H1 (cell line): ENCODE results near the gene GNAO1. TPM values are rescaled to one million over a fixed set of nuclear protein-coding genes. Genes with fewer than 3 reads are reported as not detected.

Experiments
- CTCF ChIA-PET: fragments of 300-600 bp; sonication (Branson Sonifier 250); formaldehyde crosslinking; loops from one replicate; lab custom pipeline; 2021; ENCODE audit not compliant: partially characterized antibody; lab: Charles Lee
- POLR2A ChIA-PET: fragments of 300-600 bp; sonication (Branson Sonifier 250); formaldehyde crosslinking; loops from one replicate; lab custom pipeline; 2021; ENCODE audit warnings: inconsistent platforms; ENCODE audit not compliant: partially characterized antibody; lab: Charles Lee
- DNase-seq, 2 experiments: peaks; one replicate each; pipeline versions ENCODE4 v3.0.0 to v3.0.0-alpha.2; 2010 to 2022; ENCODE audit warnings: low spot score in 2 of 2, low read depth in 1 of 2, mixed read lengths in 1 of 2
- FAIRE-seq: peaks from 2 replicates; lab custom pipeline; 2011; peaks lifted over from hg19 to GRCh38; lab: Jason Lieb, UNC
- H2AFZ ChIP-seq: 2 replicates; pipeline ENCODE4 v1.8.1; 2012; ENCODE audit warnings: low read length, inconsistent platforms
- H2AK5ac ChIP-seq: 2 replicates; pipeline ENCODE4 v1.6.1; 2013; ENCODE audit warnings: low read depth, low read length
- H2BK120ac ChIP-seq: replicated peaks from 2 replicates; pipeline ENCODE3; 2013; ENCODE audit warnings: low read depth, low read length, inconsistent platforms
- H2BK12ac ChIP-seq: 2 replicates; pipeline ENCODE4 v1.6.1; 2013; ENCODE audit warnings: low read depth, low read length
- H2BK15ac ChIP-seq: 2 replicates; pipeline ENCODE4 v1.6.1; 2013; ENCODE audit warnings: low read length
- H2BK20ac ChIP-seq: 2 replicates; pipeline ENCODE4 v1.6.1; 2013; ENCODE audit warnings: low read length
- H2BK5ac ChIP-seq: 2 replicates; pipeline ENCODE4 v1.6.1; 2013; ENCODE audit warnings: low read depth, low read length
- H3K14ac ChIP-seq: 2 replicates; pipeline ENCODE4 v1.6.1; 2013; ENCODE audit warnings: inconsistent platforms; ENCODE audit not compliant: insufficient read length
- H3K18ac ChIP-seq: 2 replicates; pipeline ENCODE4 v1.6.1; 2013; ENCODE audit warnings: low read length; ENCODE audit errors: extremely low read depth
- H3K23ac ChIP-seq: 2 replicates; pipeline ENCODE4 v1.6.1; 2013; ENCODE audit warnings: inconsistent platforms; ENCODE audit not compliant: insufficient read length
- H3K23me2 ChIP-seq: 2 replicates; pipeline ENCODE4 v1.6.1; 2013; ENCODE audit warnings: low read depth, low read length
- H3K27ac ChIP-seq: 2 replicates; pipeline ENCODE4 v1.6.1; 2011; ENCODE audit warnings: low read depth, low read length, inconsistent platforms
- H3K27me3 ChIP-seq, 4 experiments: replicated peaks in 1 of 4; 1 replicate in 1 of 4; 2 replicates in 3 of 4; pipeline versions ENCODE4 v1.6.1 to v1.8.1; 2011 to 2013; ENCODE audit warnings: low read length in 3 of 4, mild to moderate bottlenecking in 3 of 4, inconsistent platforms in 2 of 4, mixed read lengths in 2 of 4, moderate library complexity in 1 of 4; ENCODE audit not compliant: control insufficient read depth in 3 of 4, insufficient read depth in 3 of 4; ENCODE audit errors: extremely low read depth in 1 of 4
- H3K36me3 ChIP-seq, 4 experiments: 2 replicates each; pipeline versions ENCODE4 v1.6.1 to v1.8.1; 2011 to 2013; ENCODE audit warnings: mild to moderate bottlenecking in 4 of 4, low read length in 3 of 4, moderate library complexity in 2 of 4, control low read depth in 1 of 4, inconsistent platforms in 1 of 4; ENCODE audit not compliant: insufficient read depth in 4 of 4, control insufficient read depth in 2 of 4
- H3K4ac ChIP-seq: replicated peaks from 2 replicates; pipeline ENCODE3; 2013; ENCODE audit warnings: low read length, low read depth, mixed read lengths, inconsistent platforms; ENCODE audit not compliant: insufficient read length
- H3K4me1 ChIP-seq, 4 experiments: replicated peaks in 1 of 4; 1 replicate in 1 of 4; 2 replicates in 3 of 4; pipeline versions ENCODE4 v1.6.1 to v1.8.1; 2011 to 2013; ENCODE audit warnings: low read length in 3 of 4, inconsistent platforms in 2 of 4, mixed read lengths in 1 of 4; ENCODE audit not compliant: insufficient read depth in 4 of 4, control insufficient read depth in 3 of 4
- H3K4me2 ChIP-seq, 2 experiments: 2 replicates each; pipeline versions ENCODE4 v1.6.1 to v1.8.1; 2011 to 2013; ENCODE audit warnings: low read depth in 2 of 2, low read length in 2 of 2, control low read depth in 1 of 2, inconsistent platforms in 1 of 2, mild to moderate bottlenecking in 1 of 2; ENCODE audit not compliant: insufficient read depth in 1 of 2
- H3K4me3 ChIP-seq, 4 experiments: fragments of 200-600, 300-600 bp in 1 of 4; sonication (generic), shearing (Covaris generic), sonication (Bioruptor Twin) in 1 of 4; 2 replicates each; pipeline versions ENCODE4 v1.5.1 to v1.8.1; 2011 to 2016; ENCODE audit warnings: low read length in 4 of 4, low read depth in 3 of 4, control low read depth in 2 of 4, inconsistent platforms in 2 of 4, mild to moderate bottlenecking in 2 of 4, mixed read lengths in 1 of 4, moderate library complexity in 1 of 4; ENCODE audit not compliant: insufficient read depth in 2 of 4; ENCODE audit errors: extremely low read depth in 1 of 4
- H3K56ac ChIP-seq: replicated peaks from 2 replicates; pipeline ENCODE3; 2013; ENCODE audit warnings: low read depth, mild to moderate bottlenecking, mixed read lengths, low read length, inconsistent platforms; ENCODE audit not compliant: insufficient read length
- H3K79me1 ChIP-seq: 2 replicates; pipeline ENCODE4 v1.6.1; 2013; ENCODE audit warnings: low read depth, low read length, control low read depth
- H3K79me2 ChIP-seq, 2 experiments: 2 replicates each; pipeline versions ENCODE4 v1.6.1 to v1.8.1; 2012 to 2013; ENCODE audit warnings: low read length in 2 of 2, mild to moderate bottlenecking in 2 of 2, inconsistent platforms in 1 of 2; ENCODE audit not compliant: insufficient read depth in 2 of 2, control insufficient read depth in 1 of 2
- H3K9ac ChIP-seq, 4 experiments: replicated peaks in 1 of 4; 1 replicate in 1 of 4; 2 replicates in 3 of 4; pipeline versions ENCODE4 v1.6.1 to v1.8.1; 2011 to 2013; ENCODE audit warnings: low read depth in 3 of 4, low read length in 3 of 4, control low read depth in 2 of 4, mild to moderate bottlenecking in 2 of 4, moderate library complexity in 2 of 4, inconsistent platforms in 1 of 4; ENCODE audit errors: extremely low read depth in 1 of 4
- H3K9me3 ChIP-seq, 2 experiments: 2 replicates each; pipeline versions ENCODE4 v1.6.1 to v1.8.1; 2012 to 2013; ENCODE audit warnings: mild to moderate bottlenecking in 2 of 2, moderate library complexity in 2 of 2, control low read depth in 1 of 2, inconsistent platforms in 1 of 2, low read depth in 1 of 2, low read length in 1 of 2, mixed read lengths in 1 of 2; ENCODE audit not compliant: insufficient read depth in 2 of 2
- H4K20me1 ChIP-seq, 2 experiments: replicated peaks in 1 of 2; 2 replicates each; pipeline versions ENCODE3 to v1.8.1; 2011 to 2013; ENCODE audit warnings: inconsistent platforms in 2 of 2, low read length in 2 of 2, mild to moderate bottlenecking in 1 of 2; ENCODE audit not compliant: insufficient read depth in 2 of 2, control insufficient read depth in 1 of 2
- H4K5ac ChIP-seq: 2 replicates; pipeline ENCODE4 v1.6.1; 2013; ENCODE audit warnings: low read length, low read depth, mixed read lengths, inconsistent platforms; ENCODE audit not compliant: insufficient read length
- H4K8ac ChIP-seq: 2 replicates; pipeline ENCODE4 v1.8.0; 2013; ENCODE audit warnings: mild to moderate bottlenecking, moderate library complexity, low read length, inconsistent platforms; ENCODE audit not compliant: insufficient read depth; ENCODE audit errors: extremely low read depth
- H4K91ac ChIP-seq: replicated peaks from 2 replicates; pipeline ENCODE3; 2013; ENCODE audit warnings: low read length, mixed read lengths, inconsistent platforms; ENCODE audit not compliant: insufficient read length
- ASH2L ChIP-seq: fragments of 200-600, 300-600 bp; sonication (generic); IDR thresholded peaks from one replicate; pipeline ENCODE4 v1.7.1; 2017; ENCODE audit warnings: low read length
- CBX8 ChIP-seq: fragments of 300-800, 300-1000 bp; sonication (generic); IDR thresholded peaks from 2 replicates; pipeline ENCODE4 v1.7.1; 2016; ENCODE audit warnings: low read depth, low read length, borderline replicate concordance
- EGR1 ChIP-seq: IDR thresholded peaks from 2 replicates; pipeline ENCODE4 v1.6.1; 2011; ENCODE audit warnings: low read depth, low read length, borderline replicate concordance
- EP300 ChIP-seq, 2 experiments: IDR thresholded peaks; 1 replicate in 1 of 2; 2 replicates in 1 of 2; pipeline ENCODE4 v1.6.1; 2011 to 2012; ENCODE audit warnings: low read depth in 2 of 2, low read length in 2 of 2, mild to moderate bottlenecking in 2 of 2, borderline replicate concordance in 1 of 2, inconsistent platforms in 1 of 2, moderate library complexity in 1 of 2
- KDM1A ChIP-seq: fragments of 200-600, 300-600 bp; sonication (generic); IDR thresholded peaks from 2 replicates; pipeline ENCODE4 v1.7.1; 2016; ENCODE audit warnings: mild to moderate bottlenecking, low read length, borderline replicate concordance
- NANOG ChIP-seq: IDR thresholded peaks from 2 replicates; pipeline ENCODE4 v1.6.1; 2011; ENCODE audit warnings: low read length, low read depth, mild to moderate bottlenecking, inconsistent platforms; ENCODE audit not compliant: insufficient read depth, poor library complexity, severe bottlenecking
- RFX5 ChIP-seq: IDR thresholded peaks from 2 replicates; pipeline ENCODE4 v1.6.1; 2011; ENCODE audit warnings: low read depth, low read length, improper control_type of control experiment, borderline replicate concordance
- RNF2 ChIP-seq: fragments of 200-900, 300-1000 bp; sonication (generic); IDR thresholded peaks from 2 replicates; pipeline ENCODE4 v1.7.1; 2016; ENCODE audit warnings: borderline replicate concordance, low read depth, mild to moderate bottlenecking, antibody characterized with exemption, low read length; ENCODE audit not compliant: poor library complexity, severe bottlenecking; ENCODE audit errors: missing control alignments
- RXRA ChIP-seq: IDR thresholded peaks from 2 replicates; pipeline ENCODE4 v1.6.1; 2011; ENCODE audit warnings: low read depth, mild to moderate bottlenecking, low read length, moderate library complexity; ENCODE audit not compliant: insufficient read depth
- TBP ChIP-seq: IDR thresholded peaks from 2 replicates; pipeline ENCODE4 v1.6.1; 2011; ENCODE audit warnings: low read depth, low read length, improper control_type of control experiment
- TEAD4 ChIP-seq: IDR thresholded peaks from 2 replicates; pipeline ENCODE4 v1.6.1; 2012; ENCODE audit warnings: low read depth, low read length, inconsistent platforms, mixed read lengths
- WGBS, 2 experiments: shearing (Covaris generic) in 1 of 2; methylation state at CpG; one replicate each; pipeline versions ENCODE4 v1.1.6 to v1.1.7; 2013 to 2015; ENCODE audit warnings: low lambda C conversion rate in 2 of 2, mixed read lengths in 2 of 2, inconsistent platforms in 1 of 2, low coverage in 1 of 2, missing lambda C conversion rate in 1 of 2; ENCODE audit not compliant: insufficient replicate concordance in 2 of 2, insufficient coverage in 1 of 2, insufficient read length in 1 of 2; ENCODE audit errors: extremely low coverage in 1 of 2, missing lambda C conversion rate in 1 of 2; 5-methylcytosine and 5-hydroxymethylcytosine counted together
- polyA plus RNA-seq, 7 experiments: library from polyadenylated mRNA; depleted of rRNA in 3 of 7; stranded (reverse) in 5 of 7; unstranded in 2 of 7; fragments of >200 nt in 5 of 7; fragments of 200-250 nt in 2 of 7; gene quantifications; 1 replicate in 5 of 7; 2 replicates in 1 of 7; 4 replicates in 1 of 7; pipeline versions ENCODE4 v1.2.1 to v1.2.3, GENCODE V29; 2011 to 2013; ENCODE audit warnings: missing spikeins in 2 of 7, mixed read lengths in 2 of 7
- total RNA-seq: library from RNA; stranded (reverse); fragmentation: NEBNext Ultra II Directional; extraction: Animal tissue kit (Norgen Biotek cat#: 25700); gene quantifications from 2 replicates; pipeline ENCODE4 v1.2.1, GENCODE V29; 2021
- TF ChIP-seq, protein P1 (sequence below): IDR thresholded peaks from 2 replicates; pipeline ENCODE4 v1.6.1; 2011; ENCODE audit warnings: low read length, improper control_type of control experiment

Gene GNAO1
- total and polyA plus RNA-seq, 2 of the 8 experiments (the other 6 are each of a cell fraction or from before 2014, with no cell fraction given) = 6.7 to 34.4 TPM

DNA sequence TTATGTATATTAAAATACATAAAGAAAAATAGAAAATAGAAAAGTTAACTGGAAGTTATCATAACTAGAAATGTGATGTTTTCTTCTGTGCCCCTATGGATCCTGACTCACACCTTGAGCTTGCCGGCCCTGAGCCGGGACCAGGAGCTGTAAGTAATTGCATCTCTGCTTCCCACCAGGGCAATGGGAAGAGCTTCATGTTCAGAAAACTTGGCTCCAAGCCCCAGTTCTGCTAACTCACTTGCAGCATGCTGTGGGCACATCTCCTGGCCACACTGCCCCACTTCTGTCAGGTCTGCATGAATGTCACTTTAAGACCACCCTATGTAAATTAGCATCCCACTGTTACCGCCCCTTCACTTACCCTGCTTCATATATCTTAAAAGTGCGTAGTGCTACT, 37.2 kb downstream of the GNAO1 start:
- peaks cover 0 to 3% (median under 1%) of the 10 kb centered on the region in 4 experiments; a peak in 1 of 7 replicates for H3K4me1 ChIP-seq
- no peak overlapping the region for H3K23ac ChIP-seq
- no peaks in the 10 kb centered on the region for H3K23me2 ChIP-seq
- H4K8ac ChIP-seq = no peak overlapping the region
- H3K79me1 ChIP-seq = peaks cover 3% of the 10 kb centered on the region; the same call in 1 of the 2 replicates
- H2BK120ac ChIP-seq = no peak overlapping the region
- no peak overlapping the region for H3K4ac ChIP-seq
- no peaks in the 10 kb centered on the region for H3K36me3 ChIP-seq
- FAIRE-seq (no peak), DNase-seq (no peak)
- no peak overlapping the region for H2BK5ac ChIP-seq
- H4K20me1 ChIP-seq = peaks cover 2 to 6% of the 10 kb centered on the region in 2 experiments
- H3K79me2 ChIP-seq = peaks cover 0 to 2% of the 10 kb centered on the region in 2 experiments; a peak in 1 of 4 replicates
- H3K9ac ChIP-seq = no peak overlapping the region
- no peak overlapping the region for H3K4me2 ChIP-seq
- H4K5ac ChIP-seq = no peak overlapping the region
- H3K27me3 ChIP-seq = no peaks in the 10 kb centered on the region
- no peak overlapping the region for H4K91ac ChIP-seq
- CTCF ChIA-PET = interaction anchor here (0.9 to 1.1 kb wide), 3 partner anchors 26 to 51 kb away, joined by 3 to 4 read pairs (median 3); no protein-coding TSS in a partner anchor
- 93% methylated on average over 4 of the region's 4 CpGs; no CpG with 5 or more reads in 1 of the 2 experiments for WGBS, 2 experiments
- no peak overlapping the region for H2BK20ac ChIP-seq
- no peak overlapping the region for H2AFZ ChIP-seq
- no peak overlapping the region for H3K14ac ChIP-seq
- no peak overlapping the region for H2AK5ac ChIP-seq
- H3K56ac ChIP-seq = no peak overlapping the region
- H2BK15ac ChIP-seq = no peak overlapping the region
- H3K27ac ChIP-seq = no peak overlapping the region
- H3K18ac ChIP-seq = no peak overlapping the region
- no peaks in the 10 kb centered on the region for H3K9me3 ChIP-seq
- POLR2A ChIA-PET = interaction anchor here (0.6 kb wide), 1 partner anchor 788 kb away, joined by 3 read pairs; no protein-coding TSS in a partner anchor
- no peak overlapping the region for H2BK12ac ChIP-seq
- H3K4me3 ChIP-seq = no peak overlapping the region
- TF ChIP-seq NANOG (no peak), RFX5 (no peak), RXRA (no peak), EP300 (IDR thresholded peaks at IDR 0.05; ENCODE audit: borderline replicate concordance in 1 of 2, low read depth in 2 of 2, low read length in 2 of 2) (no peak), TBP (no peak), CBX8 (no peak), KDM1A (no peak), TEAD4 (no peak), EGR1 (no peak), RNF2 (no peak), ASH2L (no peak)
- TF ChIP-seq, protein P1, sequence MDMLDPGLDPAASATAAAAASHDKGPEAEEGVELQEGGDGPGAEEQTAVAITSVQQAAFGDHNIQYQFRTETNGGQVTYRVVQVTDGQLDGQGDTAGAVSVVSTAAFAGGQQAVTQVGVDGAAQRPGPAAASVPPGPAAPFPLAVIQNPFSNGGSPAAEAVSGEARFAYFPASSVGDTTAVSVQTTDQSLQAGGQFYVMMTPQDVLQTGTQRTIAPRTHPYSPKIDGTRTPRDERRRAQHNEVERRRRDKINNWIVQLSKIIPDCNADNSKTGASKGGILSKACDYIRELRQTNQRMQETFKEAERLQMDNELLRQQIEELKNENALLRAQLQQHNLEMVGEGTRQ = no peak
